ENCODE data around the gene PHF19.
A peak's percentile ranks its signal among the peaks of the same experiment; 100 is the strongest.

PHF19 gene

GRCh38 chr9:120863833-120864232, 13.2 kb downstream of the PHF19 start:
- peak; percentile 7 for TF ChIP-seq CTCF (IDR thresholded peaks at IDR 0.05; ENCODE audit: low read depth, low read length)
- no peak for TF ChIP-seq POLR2A (IDR thresholded peaks at IDR 0.05; ENCODE audit: extremely low read depth, insufficient read length)
- no peak for DNase-seq (ENCODE audit: low read depth)

GRCh38 chr9:120862452-120862851, 14.5 kb downstream of the PHF19 start:
- H3K4me3 ChIP-seq (ENCODE audit: low read depth, low read length) = no peak overlapping the region
- TF ChIP-seq MAX (IDR thresholded peaks at IDR 0.05; ENCODE audit: low read depth, low read length) = no peak
- no peak for TF ChIP-seq MYC (IDR thresholded peaks at IDR 0.05; ENCODE audit: low read depth, low read length)
- TF ChIP-seq POLR2A (IDR thresholded peaks at IDR 0.05; ENCODE audit: extremely low read depth, insufficient read length) = no peak
- TF ChIP-seq CTCF (IDR thresholded peaks at IDR 0.05; ENCODE audit: low read depth, low read length) = no peak
- DNase-seq (ENCODE audit: low read depth) = no peak

More at GRCh38 chr9:120863833-120864232, 13.2 kb downstream of the PHF19 start:
- no peak overlapping the region for H3K4me3 ChIP-seq (ENCODE audit: low read depth, low read length)

- H3K4me3 ChIP-seq (ENCODE audit: low read depth, low read length) = no peak overlapping the region
- TF ChIP-seq MYC (IDR thresholded peaks at IDR 0.05; ENCODE audit: low read depth, low read length) = no peak
- TF ChIP-seq POLR2A (IDR thresholded peaks at IDR 0.05; ENCODE audit: extremely low read depth, insufficient read length) = no peak
- TF ChIP-seq MAX (IDR thresholded peaks at IDR 0.05; ENCODE audit: low read depth, low read length) = no peak
- no peak for TF ChIP-seq CTCF (IDR thresholded peaks at IDR 0.05; ENCODE audit: low read depth, low read length)
- no peak for DNase-seq (ENCODE audit: low read depth)
These were observed 15.1 kb downstream of the PHF19 start for GRCh38 chr9:120861935-120862334.

GRCh38 chr9:120860083-120860482, 16.9 kb downstream of the PHF19 start:
- TF ChIP-seq POLR2A (IDR thresholded peaks at IDR 0.05; ENCODE audit: extremely low read depth, insufficient read length) (no peak), MAX (IDR thresholded peaks at IDR 0.05; ENCODE audit: low read depth, low read length) (no peak), MYC (IDR thresholded peaks at IDR 0.05; ENCODE audit: low read depth, low read length) (no peak), CTCF (IDR thresholded peaks at IDR 0.05; ENCODE audit: low read depth, low read length) (no peak)
- H3K4me3 ChIP-seq (ENCODE audit: low read depth, low read length) = no peak overlapping the region
- DNase-seq (ENCODE audit: low read depth) = no peak

- TF ChIP-seq CTCF (IDR thresholded peaks at IDR 0.05; ENCODE audit: low read depth, low read length) = no peak
- TF ChIP-seq MAX (IDR thresholded peaks at IDR 0.05; ENCODE audit: low read depth, low read length) = no peak
- DNase-seq (ENCODE audit: low read depth) = no peak
- no peak overlapping the region for H3K4me3 ChIP-seq (ENCODE audit: low read depth, low read length)
These were observed 17.6 kb downstream of the PHF19 start for GRCh38 chr9:120859361-120859760.

- DNase-seq (ENCODE audit: low read depth) = no peak
- no peak overlapping the region for H3K4me3 ChIP-seq (ENCODE audit: low read depth, low read length)
- TF ChIP-seq CTCF (IDR thresholded peaks at IDR 0.05; ENCODE audit: low read depth, low read length) = no peak
- TF ChIP-seq MYC (IDR thresholded peaks at IDR 0.05; ENCODE audit: low read depth, low read length) = no peak
- TF ChIP-seq POLR2A (IDR thresholded peaks at IDR 0.05; ENCODE audit: extremely low read depth, insufficient read length) = no peak
- no peak for TF ChIP-seq MAX (IDR thresholded peaks at IDR 0.05; ENCODE audit: low read depth, low read length)
These were observed 19.1 kb downstream of the PHF19 start for GRCh38 chr9:120857902-120858301.
